Epithelial cell of prostate (primary cell): ENCODE results near the gene KRT9.

Experiments used
- DNase-seq: peaks from one replicate; pipeline ENCODE4 v3.0.0-alpha.2; 2011; ENCODE audit warnings: low read depth, low spot score
- H3K27ac ChIP-seq: fragments of 450-650 bp; 2 replicates; pipeline ENCODE4 v1.5.1; 2017; ENCODE audit warnings: mild to moderate bottlenecking

The KRT9 gene

DNA sequence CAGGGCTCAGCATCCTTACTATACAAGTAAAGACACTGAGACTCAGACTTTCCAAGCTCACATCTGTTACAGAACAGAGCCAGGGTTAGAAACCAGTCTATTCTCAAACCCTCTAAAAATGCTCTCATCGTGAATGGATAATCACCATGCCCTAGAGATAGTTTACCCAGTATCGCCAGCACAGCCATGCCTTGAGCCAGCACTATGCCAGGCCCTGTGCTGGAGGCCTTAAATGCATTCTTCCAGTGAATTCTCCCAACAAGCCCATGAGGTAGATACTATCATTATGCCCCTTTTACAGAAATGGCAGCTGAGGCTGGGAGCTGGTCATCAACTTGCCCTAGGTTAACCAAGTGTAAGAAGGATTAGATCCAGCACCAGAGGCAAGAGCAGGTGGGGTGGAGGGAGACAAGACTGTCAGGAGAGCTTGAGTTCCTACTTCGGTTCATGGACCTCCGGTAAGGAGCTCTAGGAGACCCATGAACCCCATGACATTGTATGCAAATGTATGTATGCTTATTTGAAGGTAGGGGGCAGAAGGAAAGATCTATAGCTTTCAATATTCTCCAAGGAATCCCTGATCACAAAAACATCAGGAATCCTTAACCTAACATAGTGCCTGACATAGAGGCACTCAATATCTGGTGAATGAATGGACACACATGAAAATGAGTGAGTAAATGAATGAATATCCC, 9.7 kb upstream of the KRT9 start:
- peak overlapping the region; percentile 98 for H3K27ac ChIP-seq
- DNase-seq, result peak; percentile 55

DNA sequence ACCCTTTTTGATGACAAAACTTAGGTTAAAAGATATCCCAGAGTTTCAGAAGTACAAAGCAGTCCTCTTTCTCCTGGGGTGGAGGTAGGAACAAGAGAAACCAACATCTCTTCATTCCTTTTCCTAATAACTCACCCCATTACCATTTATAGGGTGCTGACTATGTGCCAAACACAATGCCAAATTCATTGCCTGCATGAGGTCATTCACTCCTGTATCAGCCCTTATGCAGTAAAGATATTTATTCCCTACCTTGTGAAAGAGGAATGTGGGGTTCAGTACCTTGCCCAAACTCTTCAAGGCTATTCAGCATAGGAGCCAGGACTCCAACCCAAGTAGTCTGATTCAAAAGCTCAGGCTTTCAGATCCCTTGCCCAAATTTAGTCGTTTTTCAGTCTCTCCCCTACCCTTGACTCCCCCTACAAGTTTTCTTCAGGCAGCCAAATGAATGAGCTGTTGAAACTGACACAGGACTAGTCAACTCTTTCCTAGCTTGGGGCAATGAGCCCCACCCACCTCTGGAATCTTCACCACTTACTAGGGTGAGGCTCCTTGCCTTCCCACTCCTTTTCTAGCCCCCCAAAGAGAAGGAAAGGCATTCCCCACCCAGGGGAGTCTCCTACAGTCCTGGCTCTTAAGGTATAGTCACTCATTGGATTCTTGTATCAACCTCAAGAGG, 9.0 kb upstream of the KRT9 start:
- peak overlapping the region; percentile 98 for H3K27ac ChIP-seq
- peak; percentile 82 for DNase-seq

GRCh38 chr17:41580244-41580575, 8.4 kb upstream of the KRT9 start:
- DNase-seq, result peak; percentile 22
- H3K27ac ChIP-seq, result peak overlapping the region; percentile 98

DNA sequence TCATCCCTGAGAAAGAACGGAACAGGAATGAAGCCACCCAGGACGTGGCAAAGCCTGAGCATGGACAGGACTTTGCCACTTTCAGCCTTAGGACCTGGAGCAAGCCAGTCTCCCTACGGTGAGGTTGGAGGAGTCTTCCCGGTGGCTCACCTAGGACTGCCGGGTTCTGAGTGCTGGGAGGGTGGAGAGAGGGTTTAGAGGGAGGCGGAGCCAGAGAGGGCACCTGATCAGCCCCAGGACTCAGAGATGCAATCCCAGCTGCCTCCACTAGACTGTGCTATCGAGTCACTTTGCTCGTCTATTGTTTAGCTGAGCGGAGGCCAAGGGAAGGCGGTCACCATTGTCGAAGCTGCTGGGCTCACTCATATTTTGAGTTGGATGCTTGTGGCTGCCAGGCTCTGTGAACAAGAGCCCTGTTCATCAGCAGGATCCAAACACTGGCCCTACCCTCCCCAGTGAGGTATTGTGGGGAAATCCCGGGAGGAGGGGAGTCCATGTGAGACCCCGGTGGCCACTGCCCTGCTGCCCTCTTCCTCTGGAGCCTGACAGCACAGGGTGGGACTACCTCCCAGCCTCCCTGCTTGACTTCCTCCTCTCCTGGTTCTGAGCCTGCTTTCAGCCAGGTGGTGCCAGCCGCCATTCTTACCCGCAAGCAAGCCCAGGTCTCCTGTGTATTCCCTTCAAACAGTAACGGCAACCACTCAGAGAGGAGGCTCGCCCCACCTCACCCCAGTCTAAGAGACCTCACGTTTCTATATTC, 7.8 kb upstream of the KRT9 start:
- peak; percentile 78 for DNase-seq
- H3K27ac ChIP-seq, result peak overlapping the region; percentile 98

DNA sequence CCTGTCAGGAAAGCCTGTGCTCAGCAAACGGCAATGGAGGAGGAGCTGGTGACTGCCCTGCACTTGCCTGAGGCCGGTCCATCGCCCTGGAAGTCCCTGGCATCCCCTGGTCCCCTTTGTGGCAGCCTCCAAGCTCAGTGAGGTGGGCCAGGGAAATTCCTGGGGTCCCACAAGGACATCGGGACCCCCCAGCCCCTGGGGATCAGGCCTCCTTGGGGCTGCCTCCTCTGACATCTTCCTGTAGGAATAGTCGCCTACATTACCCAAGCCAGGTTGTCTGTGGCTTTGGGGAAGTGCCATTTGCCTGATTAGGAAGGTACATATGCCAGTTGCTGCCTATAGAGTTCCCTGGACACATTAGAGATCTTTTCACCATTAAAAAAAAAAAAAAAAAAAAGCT, 7.1 kb upstream of the KRT9 start:
- DNase-seq, result no peak
- H3K27ac ChIP-seq, result peak overlapping the region; percentile 98

DNA sequence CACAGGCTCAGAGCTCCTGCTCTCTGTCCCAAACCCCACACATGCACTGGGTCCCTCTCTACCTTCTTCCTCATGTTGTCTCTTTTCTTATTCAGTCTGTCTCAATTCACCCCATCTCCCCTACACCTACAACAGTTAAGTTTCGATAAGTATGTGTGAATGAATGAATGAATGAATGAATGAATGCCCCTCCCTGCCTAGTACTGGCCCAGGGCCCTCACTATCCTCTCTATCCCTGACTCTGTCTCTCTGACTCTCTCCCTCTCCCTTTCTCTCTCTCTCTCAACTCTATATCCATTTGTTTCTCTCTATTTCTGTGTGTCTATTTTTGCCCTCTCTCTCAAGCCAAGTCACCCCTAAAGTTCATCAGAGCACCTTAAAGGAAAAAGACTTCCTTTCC, 6.7 kb upstream of the KRT9 start:
- DNase-seq, result no peak
- peak overlapping the region; percentile 98 for H3K27ac ChIP-seq

GRCh38 chr17:41576740-41577139, 4.9 kb upstream of the KRT9 start:
- peak; percentile 44 for DNase-seq

DNA sequence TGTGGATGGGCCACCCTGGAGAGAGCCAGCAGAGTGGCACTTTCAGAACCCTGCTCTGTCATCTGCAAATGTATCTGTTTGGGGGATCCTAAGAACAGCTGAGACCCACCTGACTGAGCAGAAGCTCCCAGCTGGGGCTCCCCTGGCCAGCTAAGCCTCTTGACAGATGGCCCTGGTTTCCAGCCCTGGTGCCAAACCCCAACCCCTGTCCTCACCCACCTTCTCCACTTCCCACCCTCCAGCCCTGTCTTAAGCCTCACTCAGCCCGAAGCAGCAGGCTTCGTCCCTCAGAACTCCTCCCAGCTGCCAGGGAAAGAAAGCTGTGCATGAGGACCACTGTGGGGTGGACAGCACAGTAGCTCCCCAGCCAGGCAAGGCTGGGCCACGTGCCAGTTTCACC, 3.5 kb upstream of the KRT9 start:
- H3K27ac ChIP-seq, result no peak overlapping the region

More at GRCh38 chr17:41576740-41577139, 4.9 kb upstream of the KRT9 start:
- H3K27ac ChIP-seq, result peak overlapping the region; percentile 5

GRCh38 chr17:41567317-41567716, 4.5 kb downstream of the KRT9 start:
- H3K27ac ChIP-seq, result no peak overlapping the region
- DNase-seq, result no peak

More for the DNA sequence above, 3.5 kb upstream of the KRT9 start:
- DNase-seq, result no peak

GRCh38 chr17:41565338-41565737, 6.5 kb downstream of the KRT9 start:
- no peak overlapping the region for H3K27ac ChIP-seq
- DNase-seq, result no peak

- H3K27ac ChIP-seq, result no peak overlapping the region
- DNase-seq, result no peak
Measured at GRCh38 chr17:41563607-41564170, 8.2 kb downstream of the KRT9 start.

DNA sequence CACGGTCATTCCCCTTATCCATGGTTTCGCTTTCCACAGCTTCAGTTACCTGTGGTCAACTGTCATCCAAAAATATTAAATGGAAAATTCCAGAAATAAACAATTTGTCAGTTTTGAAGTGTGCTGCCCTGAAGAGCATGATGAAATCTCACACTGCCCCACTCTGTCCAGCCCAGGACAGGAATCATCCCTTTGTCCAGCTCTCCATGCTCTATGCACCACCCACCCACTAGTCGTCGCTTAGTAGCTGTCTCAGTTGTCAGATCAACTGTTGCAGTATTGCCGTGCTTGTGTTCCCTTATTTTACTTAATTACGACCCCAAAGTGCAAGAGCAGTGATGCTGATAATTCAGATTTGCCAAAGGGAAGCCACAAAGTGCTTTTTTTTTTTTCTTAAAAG, 10.3 kb downstream of the KRT9 start:
- no peak for DNase-seq
- no peak overlapping the region for H3K27ac ChIP-seq

GRCh38 chr17:41559548-41559947, 12.3 kb downstream of the KRT9 start:
- H3K27ac ChIP-seq, result no peak overlapping the region
- DNase-seq, result no peak

DNA sequence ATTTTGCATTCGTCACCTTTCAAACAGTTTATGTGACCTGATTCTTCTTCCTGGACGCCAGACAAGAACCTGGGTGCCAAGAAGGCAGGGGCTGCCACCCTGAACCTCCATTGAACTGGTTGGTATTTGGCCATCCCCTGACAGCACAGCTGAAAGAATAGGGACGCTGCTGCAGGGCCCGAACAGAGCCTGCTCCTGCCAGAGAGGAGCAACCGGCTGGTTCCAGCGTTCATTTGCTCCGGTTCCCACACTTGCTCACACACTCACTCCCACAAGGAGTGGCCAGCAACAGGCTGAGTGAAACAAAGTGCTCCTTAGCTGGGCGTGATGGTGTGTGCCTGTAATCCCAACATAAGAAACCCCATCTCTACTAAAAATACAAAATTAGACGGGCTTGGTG, 14.9 kb downstream of the KRT9 start:
- no peak for DNase-seq
- H3K27ac ChIP-seq, result no peak overlapping the region

- H3K27ac ChIP-seq, result no peak overlapping the region
Measured at GRCh38 chr17:41556306-41556705, 15.6 kb downstream of the KRT9 start.

DNA sequence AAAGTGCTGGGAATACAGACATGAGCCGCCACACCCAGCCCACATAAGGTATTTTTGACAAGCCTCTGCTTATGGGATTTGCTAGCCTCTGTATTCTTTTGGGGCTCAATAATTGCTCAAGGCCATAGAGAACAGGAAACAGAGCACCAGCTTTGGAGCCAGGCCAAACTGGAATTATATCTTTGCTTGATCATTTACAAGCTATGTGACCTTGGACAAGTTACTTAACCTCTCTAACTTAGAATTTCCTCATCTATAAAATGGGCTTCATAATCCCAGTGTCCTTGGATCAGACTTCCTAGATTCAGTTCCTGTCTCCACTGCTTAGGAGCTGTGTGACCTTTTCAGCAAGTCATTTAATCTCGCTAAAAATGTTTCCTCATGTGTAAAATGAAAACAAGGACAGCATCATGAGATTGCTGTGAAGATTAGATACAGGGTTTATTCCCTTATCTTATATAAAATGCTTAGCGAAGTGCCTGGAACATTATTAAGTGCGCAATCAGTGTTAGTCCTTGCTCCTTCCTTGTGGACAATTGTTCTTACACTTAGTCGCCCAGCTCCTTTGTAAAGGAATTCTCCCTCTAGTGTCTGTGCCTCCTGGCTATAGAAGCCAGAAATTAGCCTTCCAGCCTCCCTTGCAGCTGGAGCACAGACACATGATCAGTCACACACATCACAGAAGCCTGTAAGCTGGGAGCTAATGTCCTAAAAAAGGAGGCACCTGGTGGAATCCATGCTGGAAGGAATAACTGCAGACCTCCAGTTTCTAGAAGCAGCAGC, 16.6 kb downstream of the KRT9 start:
- no peak for DNase-seq
- no peak overlapping the region for H3K27ac ChIP-seq

More at GRCh38 chr17:41556306-41556705, 15.6 kb downstream of the KRT9 start:
- DNase-seq, result no peak

- DNase-seq, result no peak
- H3K27ac ChIP-seq, result no peak overlapping the region
Measured at GRCh38 chr17:41553987-41554680, 17.7 kb downstream of the KRT9 start.

DNA sequence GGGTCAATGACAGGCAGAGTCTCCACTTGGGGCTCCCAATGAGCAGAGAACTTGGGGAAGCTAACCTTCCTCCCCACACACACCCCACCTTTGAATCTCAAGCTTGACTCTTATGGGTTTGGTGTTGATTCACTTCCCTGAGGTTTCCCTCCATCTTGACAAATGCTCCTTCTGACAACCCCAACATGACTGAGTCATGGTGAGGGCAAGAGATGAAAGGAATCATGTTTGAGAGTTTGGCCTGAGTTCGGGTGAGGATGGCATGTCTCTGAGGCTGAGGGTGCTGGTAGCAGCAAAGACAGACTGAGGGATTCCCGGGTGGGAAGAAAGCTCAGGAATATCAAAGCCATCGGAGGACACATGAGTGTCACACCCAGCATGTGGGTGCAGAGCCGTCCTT, 18.7 kb downstream of the KRT9 start:
- DNase-seq, result no peak
- H3K27ac ChIP-seq, result no peak overlapping the region

DNA sequence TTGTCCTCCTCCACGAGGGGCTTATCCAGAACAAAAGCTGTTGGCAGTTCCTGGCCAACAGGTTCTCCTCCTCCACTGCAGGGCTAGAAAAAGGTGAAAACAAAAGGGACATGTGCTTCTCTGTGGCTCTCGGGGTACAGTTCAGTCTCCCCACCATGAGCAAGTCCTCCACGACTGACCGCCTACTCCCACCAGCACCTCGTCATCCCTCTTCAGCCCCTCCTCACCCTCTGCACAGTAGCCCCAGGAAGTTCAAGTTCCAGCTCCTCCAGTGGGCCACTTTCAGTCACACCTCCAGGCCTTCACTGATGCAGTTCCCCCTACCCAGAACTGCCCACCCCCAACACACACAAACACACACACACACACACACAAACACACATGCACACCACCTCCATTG, 19.4 kb downstream of the KRT9 start:
- H3K27ac ChIP-seq, result no peak overlapping the region
- no peak for DNase-seq

- no peak overlapping the region for H3K27ac ChIP-seq
- no peak for DNase-seq
Measured at GRCh38 chr17:41551365-41551764, 20.5 kb downstream of the KRT9 start.
